Stimulated activated effector memory CD8-positive, alpha-beta T cell treated with anti-CD3 and anti-CD28 coated beads, Interleukin-12 subunit alpha, Interleukin-12 subunit beta, amount 100 ng/mL, for 72 hours (primary cell): Measurements from ENCODE around the gene WNT6.

ENCODE experiments used
- ATAC-seq: fragments of 150-1000 bp; cut with Tn5 transposase; 2 replicates; pipeline ENCODE4 v1.10.0; 2021
- DNase-seq, 2 donors: peaks; one replicate each; pipeline ENCODE4 v3.0.0; 2021 to 2022; ENCODE audit warnings: low spot score in 2 of 2
- H3K27ac Mint-ChIP-seq: one replicate; pipeline ENCODE4 v1.8.0; 2022; ENCODE audit warnings: mild to moderate bottlenecking, mixed read lengths
- H3K36me3 Mint-ChIP-seq: one replicate; pipeline ENCODE4 v1.8.0; 2022; ENCODE audit warnings: mild to moderate bottlenecking, mixed read lengths
- H3K4me1 Mint-ChIP-seq: one replicate; pipeline ENCODE4 v1.8.0; 2022; ENCODE audit warnings: mixed read lengths
- H3K4me3 Mint-ChIP-seq: one replicate; pipeline ENCODE4 v1.8.0; 2022; ENCODE audit warnings: mild to moderate bottlenecking, mixed read lengths
- H3K9me3 Mint-ChIP-seq: one replicate; pipeline ENCODE4 v1.8.0; 2022; ENCODE audit warnings: mixed read lengths

The WNT6 gene

GRCh38 chr2:218823196-218823855 lies 36.3 kb upstream of the WNT6 start:
- Mint-ChIP-seq H3K9me3 (no peaks in the 10 kb centered on the region), H3K4me1 (no peaks in the 10 kb centered on the region), H3K36me3 (no peaks in the 10 kb centered on the region), H3K27ac (no peak overlapping the region), H3K4me3 (no peak overlapping the region)
- ATAC-seq (no peak), DNase-seq (no peak)

DNA sequence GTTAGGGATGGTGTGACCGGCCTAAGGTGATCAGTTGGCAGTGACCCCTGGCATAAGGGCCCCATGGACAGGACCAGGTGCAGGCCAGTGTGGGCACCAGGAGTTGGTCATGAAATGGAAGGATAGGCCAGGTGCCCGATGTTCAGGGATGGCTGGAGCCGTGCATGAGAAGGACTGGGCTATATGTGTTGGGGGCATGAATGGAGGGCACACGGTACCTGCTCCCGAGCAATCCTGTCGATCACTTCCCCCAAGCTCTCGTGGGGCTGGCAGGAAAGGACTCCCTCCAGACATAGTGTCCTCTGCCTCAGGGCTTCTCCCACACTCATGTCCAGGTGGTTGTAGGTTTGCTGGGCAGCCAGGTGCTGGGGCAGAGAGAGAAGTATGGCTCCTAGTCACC lies 35.6 kb upstream of the WNT6 start:
- DNase-seq (no peak), ATAC-seq (peak; percentile 12)
- no peak overlapping the region for H3K27ac Mint-ChIP-seq
- H3K4me3 Mint-ChIP-seq = no peak overlapping the region
- no peaks in the 10 kb centered on the region for H3K4me1 Mint-ChIP-seq
- no peaks in the 10 kb centered on the region for H3K36me3 Mint-ChIP-seq
- H3K9me3 Mint-ChIP-seq = no peaks in the 10 kb centered on the region

- Mint-ChIP-seq H3K36me3 (no peaks in the 10 kb centered on the region), H3K9me3 (no peaks in the 10 kb centered on the region), H3K4me1 (no peaks in the 10 kb centered on the region), H3K27ac (peak overlapping the region; percentile 60), H3K4me3 (no peak overlapping the region)
- ATAC-seq (no peak), DNase-seq (no peak)
These were observed 32.8 kb upstream of the WNT6 start for GRCh38 chr2:218826791-218827190.

- no peaks in the 10 kb centered on the region for H3K36me3 Mint-ChIP-seq
- no peak for DNase-seq
- ATAC-seq = peak; percentile 14
- peak overlapping the region; percentile 60 for H3K27ac Mint-ChIP-seq
- H3K4me3 Mint-ChIP-seq = no peak overlapping the region
- no peaks in the 10 kb centered on the region for H3K4me1 Mint-ChIP-seq
- no peaks in the 10 kb centered on the region for H3K9me3 Mint-ChIP-seq
These were observed 31.7 kb upstream of the WNT6 start for GRCh38 chr2:218827701-218828476.

DNA sequence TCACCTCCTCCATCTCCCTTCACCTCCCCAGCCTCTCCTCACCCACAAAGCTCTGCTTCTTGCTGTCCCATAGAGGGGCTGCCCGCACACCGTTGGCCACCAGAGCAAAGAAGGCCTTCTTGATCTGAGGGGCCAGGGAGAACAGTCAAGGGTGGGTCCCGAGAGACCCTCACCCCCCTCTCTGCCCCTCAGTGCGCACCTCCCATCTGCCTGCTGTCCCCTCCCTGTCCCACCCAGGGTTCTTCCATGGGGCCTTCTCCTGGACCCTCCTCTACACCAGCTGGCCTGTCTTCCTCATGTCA lies 31.2 kb upstream of the WNT6 start:
- Mint-ChIP-seq H3K27ac (no peak overlapping the region), H3K4me3 (no peak overlapping the region), H3K36me3 (no peaks in the 10 kb centered on the region), H3K9me3 (no peaks in the 10 kb centered on the region), H3K4me1 (no peaks in the 10 kb centered on the region)
- ATAC-seq (no peak), DNase-seq (no peak)

DNA sequence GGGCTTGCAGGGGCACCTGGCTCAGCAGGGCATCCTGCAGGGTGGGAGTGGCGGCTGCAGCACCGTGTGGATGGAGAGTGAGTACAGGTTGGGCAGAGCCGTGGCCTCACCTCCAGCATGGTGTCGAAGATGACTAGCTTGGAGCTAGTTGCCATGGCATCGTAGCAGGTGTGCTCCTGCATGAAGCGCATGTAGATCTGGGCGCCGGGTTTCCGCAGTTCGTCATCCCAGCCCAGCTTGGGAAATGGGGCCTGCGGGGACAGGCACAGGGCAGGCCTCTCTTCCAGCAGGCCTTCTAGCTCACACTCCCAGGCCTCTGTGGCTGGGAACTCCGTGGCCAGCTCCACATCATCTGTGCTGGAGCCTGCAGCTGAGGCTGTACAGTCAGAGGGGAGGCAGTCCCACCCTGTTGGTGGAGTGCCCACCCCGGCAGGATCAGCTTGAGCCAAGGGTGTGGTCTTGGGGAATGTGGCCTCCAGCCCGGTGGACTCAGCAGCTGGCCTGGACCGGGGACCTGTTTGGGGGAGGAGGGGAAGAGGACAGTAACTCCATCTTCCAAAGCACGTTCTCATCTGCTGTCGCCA lies 29.6 kb upstream of the WNT6 start:
- H3K4me1 Mint-ChIP-seq = no peaks in the 10 kb centered on the region
- H3K36me3 Mint-ChIP-seq = no peaks in the 10 kb centered on the region
- H3K4me3 Mint-ChIP-seq = no peak overlapping the region
- DNase-seq (no peak), ATAC-seq (no peak)
- H3K27ac Mint-ChIP-seq = no peak overlapping the region
- no peaks in the 10 kb centered on the region for H3K9me3 Mint-ChIP-seq

- H3K36me3 Mint-ChIP-seq = no peaks in the 10 kb centered on the region
- H3K4me1 Mint-ChIP-seq = no peaks in the 10 kb centered on the region
- no peak overlapping the region for H3K4me3 Mint-ChIP-seq
- no peak overlapping the region for H3K27ac Mint-ChIP-seq
- no peaks in the 10 kb centered on the region for H3K9me3 Mint-ChIP-seq
- DNase-seq (no peak), ATAC-seq (no peak)
These were observed 28.9 kb upstream of the WNT6 start for GRCh38 chr2:218830526-218831306.

GRCh38 chr2:218831378-218831990 lies 28.1 kb upstream of the WNT6 start, which contains the start of gene PRKAG3:
PRKAG3 (minus strand) TSS chr2:218831803.
- Mint-ChIP-seq H3K9me3 (no peaks in the 10 kb centered on the region), H3K4me1 (no peaks in the 10 kb centered on the region), H3K36me3 (no peaks in the 10 kb centered on the region), H3K4me3 (no peak within 1 kb of the TSS), H3K27ac (no peak within 1 kb of the TSS)
- ATAC-seq = no peak
- no peak for DNase-seq

GRCh38 chr2:218832081-218832480 lies 27.5 kb upstream of the WNT6 start:
- Mint-ChIP-seq H3K4me1 (no peaks in the 10 kb centered on the region), H3K36me3 (no peaks in the 10 kb centered on the region), H3K4me3 (no peak overlapping the region), H3K9me3 (no peaks in the 10 kb centered on the region), H3K27ac (no peak overlapping the region)
- ATAC-seq (no peak), DNase-seq (no peak)

- Mint-ChIP-seq H3K27ac (no peak overlapping the region), H3K9me3 (peaks cover 1% of the 10 kb centered on the region), H3K4me1 (no peaks in the 10 kb centered on the region), H3K36me3 (no peaks in the 10 kb centered on the region), H3K4me3 (no peak overlapping the region)
- no peak for DNase-seq
- no peak for ATAC-seq
These were observed 27.1 kb upstream of the WNT6 start for GRCh38 chr2:218832520-218832919.

GRCh38 chr2:218833023-218833609 lies 26.5 kb upstream of the WNT6 start:
- Mint-ChIP-seq H3K4me1 (no peaks in the 10 kb centered on the region), H3K9me3 (peaks cover 7% of the 10 kb centered on the region), H3K4me3 (no peak overlapping the region), H3K27ac (no peak overlapping the region), H3K36me3 (no peaks in the 10 kb centered on the region)
- DNase-seq (no peak), ATAC-seq (no peak)

- Mint-ChIP-seq H3K9me3 (peaks cover 7% of the 10 kb centered on the region), H3K4me1 (no peaks in the 10 kb centered on the region), H3K27ac (no peak overlapping the region), H3K4me3 (no peak overlapping the region), H3K36me3 (no peaks in the 10 kb centered on the region)
- DNase-seq = no peak
- ATAC-seq = no peak
These were observed 24.9 kb upstream of the WNT6 start for GRCh38 chr2:218834685-218835084.

- Mint-ChIP-seq H3K36me3 (no peaks in the 10 kb centered on the region), H3K9me3 (peaks cover 7% of the 10 kb centered on the region), H3K4me1 (no peaks in the 10 kb centered on the region)
These were observed 22.1 kb upstream of the WNT6 start for GRCh38 chr2:218837495-218837894.

GRCh38 chr2:218839430-218839829 lies 20.2 kb upstream of the WNT6 start:
- H3K4me3 Mint-ChIP-seq = no peak overlapping the region

More at GRCh38 chr2:218837495-218837894, 22.1 kb upstream of the WNT6 start:
- Mint-ChIP-seq H3K4me3 (no peak overlapping the region), H3K27ac (no peak overlapping the region)
- DNase-seq (no peak), ATAC-seq (no peak)

GRCh38 chr2:218839888-218840287 lies 19.7 kb upstream of the WNT6 start:
- H3K36me3 Mint-ChIP-seq = no peaks in the 10 kb centered on the region
- H3K4me3 Mint-ChIP-seq = no peak overlapping the region
- peaks cover 7% of the 10 kb centered on the region for H3K9me3 Mint-ChIP-seq
- DNase-seq = no peak
- H3K4me1 Mint-ChIP-seq = no peaks in the 10 kb centered on the region
- no peak overlapping the region for H3K27ac Mint-ChIP-seq
- no peak for ATAC-seq

More at GRCh38 chr2:218839430-218839829, 20.2 kb upstream of the WNT6 start:
- DNase-seq (no peak), ATAC-seq (no peak)
- H3K36me3 Mint-ChIP-seq = no peaks in the 10 kb centered on the region
- H3K4me1 Mint-ChIP-seq = no peaks in the 10 kb centered on the region
- H3K27ac Mint-ChIP-seq = peak overlapping the region; percentile 5
- peaks cover 7% of the 10 kb centered on the region for H3K9me3 Mint-ChIP-seq
